ENCODE measurements around the gene ZMYND8. TPM values are rescaled to one million over a fixed set of nuclear protein-coding genes. Genes with fewer than 3 reads are reported as not detected.

The ZMYND8 gene

DNA sequence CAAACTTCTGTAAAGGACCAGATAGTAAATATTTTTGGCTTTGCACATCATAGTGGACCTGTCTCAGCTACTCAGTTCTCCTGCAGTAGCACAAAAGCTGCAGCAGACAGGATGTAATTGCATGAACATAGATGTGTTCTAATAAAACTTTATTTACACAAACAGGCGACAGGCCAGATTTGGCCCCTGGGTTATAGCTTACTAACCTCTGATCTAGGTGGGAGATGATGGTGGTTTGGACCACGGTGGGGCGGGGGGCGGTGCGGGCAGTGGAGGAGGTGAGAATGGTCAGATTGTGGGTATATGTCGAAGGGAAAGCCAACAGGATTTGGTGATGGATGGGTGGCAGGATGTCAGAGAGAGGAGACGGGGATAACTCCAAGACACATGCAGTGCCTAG lies 196.3 kb downstream of the ZMYND8 start:
- Histone ChIP-seq H4K91ac (ENCODE audit: low read depth, low read length, poor library complexity) (no peak overlapping the region), H2BK120ac (ENCODE audit: low read depth, low read length) (no peak overlapping the region), H4K8ac (ENCODE audit: low read depth, low read length) (no peak overlapping the region), H3K36me3 (replicated peaks in 1 of 2; ENCODE audit: control insufficient read depth in 2 of 2, insufficient read depth in 2 of 2, low read length in 2 of 2) (no peaks in the 10 kb centered on the region), H3K79me1 (ENCODE audit: low read depth, low read length) (no peaks in the 10 kb centered on the region), H2AFZ (ENCODE audit: low read length) (no peak overlapping the region), H2BK5ac (ENCODE audit: low read length) (no peak overlapping the region), H3K23ac (ENCODE audit: low read depth, low read length, poor library complexity) (no peak overlapping the region), H3K4me2 (ENCODE audit: insufficient read depth, low read length, poor library complexity, severe bottlenecking) (no peak overlapping the region), H3K4me3 (ENCODE audit: low read length in 2 of 2) (no peak overlapping the region), H3K4ac (ENCODE audit: low read length) (no peak overlapping the region), H2BK12ac (ENCODE audit: low read length) (no peak overlapping the region), H3K14ac (ENCODE audit: low read length) (no peak overlapping the region), H3K27me3 (ENCODE audit: control insufficient read depth in 3 of 3, insufficient read depth in 3 of 3, low read depth in 1 of 3, low read length in 3 of 3) (peaks cover 0 to 7% (median 0%) of the 10 kb centered on the region in 3 experiments), H3K9me3 (replicated peaks in 1 of 2; ENCODE audit: control insufficient read depth in 2 of 2, insufficient read depth in 1 of 2, low read depth in 1 of 2, low read length in 2 of 2) (peaks cover 0 to 3% of the 10 kb centered on the region in 2 donors), H3K4me1 (ENCODE audit: control insufficient read depth in 2 of 2, insufficient read depth in 1 of 2, low read depth in 1 of 2, low read length in 2 of 2) (no peaks in the 10 kb centered on the region), H2AK5ac (ENCODE audit: low read depth, low read length) (no peak overlapping the region), H3K18ac (ENCODE audit: low read length) (no peak overlapping the region), H2BK15ac (ENCODE audit: low read length) (no peak overlapping the region), H3K9ac (ENCODE audit: low read depth, low read length, poor library complexity) (no peak overlapping the region), H3K27ac (replicated peaks; ENCODE audit: low read length) (no peak overlapping the region)
- DNase-seq (ENCODE audit: low spot score) = no peak
- no CpG with 5 or more reads among the region's 7 CpGs for WGBS, 2 donors (ENCODE audit: extremely low coverage in 2 of 2, insufficient read length in 2 of 2, insufficient replicate concordance in 1 of 2)

Small RNA genes lying within 50 kb of the gene (small RNA-seq; reads per million reads assigned to genes)
- not detected for gene MIR3616 (ENCODE audit: insufficient read depth)

Data from neuronal stem cell (in vitro differentiated cells).